KG1 (cell line): ENCODE data around the gene SORCS3.

Experiments used
- DNase-seq: peaks from one replicate; lab custom pipeline; 2025; lab: John Stamatoyannopoulos, UW

SORCS3 gene

GRCh38 chr10:105023211-105024111, 382.4 kb downstream of the SORCS3 start:
- no peak for DNase-seq

- DNase-seq: no peak
Measured at GRCh38 chr10:105024184-105024583, 383.1 kb downstream of the SORCS3 start.

- no peak for DNase-seq
Measured at GRCh38 chr10:105025092-105025491, 384.0 kb downstream of the SORCS3 start.

GRCh38 chr10:105026566-105026965, 385.5 kb downstream of the SORCS3 start:
- DNase-seq: no peak

GRCh38 chr10:105029286-105029685, 388.2 kb downstream of the SORCS3 start:
- DNase-seq: no peak

- no peak for DNase-seq
Measured at GRCh38 chr10:105037022-105037421, 395.9 kb downstream of the SORCS3 start.

GRCh38 chr10:105041956-105042355, 400.9 kb downstream of the SORCS3 start:
- DNase-seq: no peak

GRCh38 chr10:105042906-105043552, 401.9 kb downstream of the SORCS3 start:
- no peak for DNase-seq

- no peak for DNase-seq
Measured at GRCh38 chr10:105044902-105045301, 403.8 kb downstream of the SORCS3 start.

- DNase-seq: no peak
Measured at GRCh38 chr10:105056413-105056812, 415.3 kb downstream of the SORCS3 start.

- no peak for DNase-seq
Measured at GRCh38 chr10:105062951-105063350, 421.9 kb downstream of the SORCS3 start.

GRCh38 chr10:105063796-105064195, 422.7 kb downstream of the SORCS3 start:
- DNase-seq: no peak

GRCh38 chr10:105068497-105068896, 427.4 kb downstream of the SORCS3 start:
- DNase-seq: no peak

- DNase-seq: no peak
Measured at GRCh38 chr10:105070249-105070648, 429.2 kb downstream of the SORCS3 start.

- no peak for DNase-seq
Measured at GRCh38 chr10:105070952-105071351, 429.9 kb downstream of the SORCS3 start.

- no peak for DNase-seq
Measured at GRCh38 chr10:105071980-105072379, 430.9 kb downstream of the SORCS3 start.

GRCh38 chr10:105073999-105074398, 432.9 kb downstream of the SORCS3 start:
- no peak for DNase-seq

- DNase-seq: no peak
Measured at GRCh38 chr10:105075031-105075430, 433.9 kb downstream of the SORCS3 start.

GRCh38 chr10:105085980-105086379, 444.9 kb downstream of the SORCS3 start:
- no peak for DNase-seq

GRCh38 chr10:105094048-105094447, 453.0 kb downstream of the SORCS3 start:
- no peak for DNase-seq

- no peak for DNase-seq
Measured at GRCh38 chr10:105096316-105096715, 455.2 kb downstream of the SORCS3 start.

GRCh38 chr10:105102977-105103376, 461.9 kb downstream of the SORCS3 start:
- no peak for DNase-seq

- DNase-seq: no peak
Measured at GRCh38 chr10:105104297-105104696, 463.2 kb downstream of the SORCS3 start.
